Suprapubic skin (tissue), 3 donors: ENCODE data around the gene MICAL2.

Experiments
- POLR2A ChIP-seq, 2 donors: fragments of 450-650 bp; IDR thresholded peaks; one replicate each; pipeline ENCODE4 v1.6.1; 2017; ENCODE audit warnings: antibody characterized with exemption in 2 of 2, mild to moderate bottlenecking in 2 of 2, moderate library complexity in 2 of 2
- TF ChIP-seq, protein P1 (sequence below), 2 donors: fragments of 200-600 bp in 1 of 2; fragments of 450-650 bp in 1 of 2; sonication (generic) in 1 of 2; IDR thresholded peaks; one replicate each; pipeline ENCODE4 v1.5.1; 2016 to 2019; ENCODE audit warnings: antibody characterized with exemption in 2 of 2, mild to moderate bottlenecking in 1 of 2, moderate library complexity in 1 of 2

DNA sequence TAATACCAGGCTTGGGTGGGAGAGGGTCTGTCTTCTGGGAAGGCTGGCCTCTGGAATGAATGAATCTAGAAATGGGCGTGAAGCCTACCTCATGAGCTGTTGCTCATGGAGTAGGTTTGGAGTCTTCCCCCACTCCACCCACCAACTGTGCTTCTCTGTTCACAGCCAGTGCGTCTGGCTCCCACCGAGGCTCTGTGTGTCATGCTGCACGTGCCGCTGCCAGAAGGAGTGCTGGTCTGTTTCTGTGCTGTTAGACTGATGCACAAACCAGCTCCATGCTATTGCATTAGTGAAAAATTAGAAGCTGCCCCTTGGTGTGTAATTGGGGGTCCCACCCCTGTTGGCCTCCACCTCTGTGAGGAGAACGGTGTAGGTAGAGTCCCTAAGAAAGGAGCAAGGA is 134.7 kb downstream of the MICAL2 start:
- TF ChIP-seq, protein P1, sequence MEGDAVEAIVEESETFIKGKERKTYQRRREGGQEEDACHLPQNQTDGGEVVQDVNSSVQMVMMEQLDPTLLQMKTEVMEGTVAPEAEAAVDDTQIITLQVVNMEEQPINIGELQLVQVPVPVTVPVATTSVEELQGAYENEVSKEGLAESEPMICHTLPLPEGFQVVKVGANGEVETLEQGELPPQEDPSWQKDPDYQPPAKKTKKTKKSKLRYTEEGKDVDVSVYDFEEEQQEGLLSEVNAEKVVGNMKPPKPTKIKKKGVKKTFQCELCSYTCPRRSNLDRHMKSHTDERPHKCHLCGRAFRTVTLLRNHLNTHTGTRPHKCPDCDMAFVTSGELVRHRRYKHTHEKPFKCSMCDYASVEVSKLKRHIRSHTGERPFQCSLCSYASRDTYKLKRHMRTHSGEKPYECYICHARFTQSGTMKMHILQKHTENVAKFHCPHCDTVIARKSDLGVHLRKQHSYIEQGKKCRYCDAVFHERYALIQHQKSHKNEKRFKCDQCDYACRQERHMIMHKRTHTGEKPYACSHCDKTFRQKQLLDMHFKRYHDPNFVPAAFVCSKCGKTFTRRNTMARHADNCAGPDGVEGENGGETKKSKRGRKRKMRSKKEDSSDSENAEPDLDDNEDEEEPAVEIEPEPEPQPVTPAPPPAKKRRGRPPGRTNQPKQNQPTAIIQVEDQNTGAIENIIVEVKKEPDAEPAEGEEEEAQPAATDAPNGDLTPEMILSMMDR (IDR thresholded peaks at IDR 0.05) = no peak
- no peak for TF ChIP-seq POLR2A (IDR thresholded peaks at IDR 0.05)
